ENCODE results near the gene RAB6A. TPM values are rescaled to one million over a fixed set of nuclear protein-coding genes. Genes with fewer than 3 reads are reported as not detected.

The RAB6A gene
- polyA plus RNA-seq, 2 of the 4 experiments (the other 2 are of a cell fraction) = 75.7 to 141 TPM

GRCh38 chr11:73726825-73727224 lies 34.0 kb downstream of the RAB6A start:
- ATAC-seq (no peak), DNase-seq (ENCODE audit: low read depth in 1 of 2, low spot score in 1 of 2) (no peak), FAIRE-seq (no peak)
- TF ChIP-seq MAFK (IDR thresholded peaks at IDR 0.05; ENCODE audit: partially characterized antibody) (peak; percentile 32), ZFP36 (IDR thresholded peaks at IDR 0.05; ENCODE audit: borderline replicate concordance, partially characterized antibody) (no peak)
- no peak overlapping the region for H3K4me3 ChIP-seq
- 88% methylated on average over 2 of the region's 2 CpGs for WGBS (ENCODE audit: missing lambda C conversion rate)
- ChIA-PET CTCF (no interaction called here), POLR2A (no interaction called here)
- no peak overlapping the region for H3K27ac ChIP-seq
- no peak overlapping the region for H3K4me2 ChIP-seq
- H3K4me1 ChIP-seq = no peaks in the 10 kb centered on the region
- H3K9me3 ChIP-seq = no peaks in the 10 kb centered on the region

DNA sequence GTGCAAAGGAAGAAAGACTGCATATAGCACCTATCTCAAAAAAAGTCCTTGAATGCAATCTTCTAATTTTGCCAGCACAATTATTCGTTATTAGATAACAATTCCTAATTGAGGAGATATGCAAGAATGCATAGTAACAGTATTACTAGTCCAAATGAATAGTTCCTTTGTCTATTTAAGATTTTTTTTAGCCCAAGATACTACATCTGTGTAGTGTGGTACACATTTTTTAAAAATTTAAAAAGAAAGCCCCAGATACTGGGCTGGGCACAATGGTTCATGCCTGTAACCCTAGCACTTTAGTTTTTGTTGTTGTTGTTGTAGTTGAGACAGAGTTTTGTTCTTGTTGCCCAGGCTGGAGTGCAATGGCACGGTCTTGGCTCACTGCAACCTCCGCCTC lies 43.7 kb downstream of the RAB6A start:
- 87% methylated on average over 3 of the region's 3 CpGs for WGBS (ENCODE audit: missing lambda C conversion rate)
- POLR2A ChIA-PET = no interaction called here
- FAIRE-seq = no peak
- Histone ChIP-seq H3K9me3 (no peaks in the 10 kb centered on the region), H3K4me2 (no peak overlapping the region), H3K4me3 (no peak overlapping the region), H3K4me1 (peaks cover 10% of the 10 kb centered on the region), H3K27ac (no peak overlapping the region)
- DNase-seq (ENCODE audit: low read depth in 1 of 2, low spot score in 1 of 2) = no peak
- no peak for ATAC-seq
- TF ChIP-seq ESRRA (IDR thresholded peaks at IDR 0.05; ENCODE audit: borderline replicate concordance, low read length) = no peak
- TF ChIP-seq EP300 (IDR thresholded peaks at IDR 0.05) = no peak
- no peak for TF ChIP-seq EHMT2 (IDR thresholded peaks at IDR 0.05; ENCODE audit: low read depth)
- no peak for TF ChIP-seq CBX8 (IDR thresholded peaks at IDR 0.05)
- TF ChIP-seq, protein P1, sequence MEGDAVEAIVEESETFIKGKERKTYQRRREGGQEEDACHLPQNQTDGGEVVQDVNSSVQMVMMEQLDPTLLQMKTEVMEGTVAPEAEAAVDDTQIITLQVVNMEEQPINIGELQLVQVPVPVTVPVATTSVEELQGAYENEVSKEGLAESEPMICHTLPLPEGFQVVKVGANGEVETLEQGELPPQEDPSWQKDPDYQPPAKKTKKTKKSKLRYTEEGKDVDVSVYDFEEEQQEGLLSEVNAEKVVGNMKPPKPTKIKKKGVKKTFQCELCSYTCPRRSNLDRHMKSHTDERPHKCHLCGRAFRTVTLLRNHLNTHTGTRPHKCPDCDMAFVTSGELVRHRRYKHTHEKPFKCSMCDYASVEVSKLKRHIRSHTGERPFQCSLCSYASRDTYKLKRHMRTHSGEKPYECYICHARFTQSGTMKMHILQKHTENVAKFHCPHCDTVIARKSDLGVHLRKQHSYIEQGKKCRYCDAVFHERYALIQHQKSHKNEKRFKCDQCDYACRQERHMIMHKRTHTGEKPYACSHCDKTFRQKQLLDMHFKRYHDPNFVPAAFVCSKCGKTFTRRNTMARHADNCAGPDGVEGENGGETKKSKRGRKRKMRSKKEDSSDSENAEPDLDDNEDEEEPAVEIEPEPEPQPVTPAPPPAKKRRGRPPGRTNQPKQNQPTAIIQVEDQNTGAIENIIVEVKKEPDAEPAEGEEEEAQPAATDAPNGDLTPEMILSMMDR (IDR thresholded peaks at IDR 0.05) = no peak
- no peak for TF ChIP-seq SMC3 (IDR thresholded peaks at IDR 0.05)
- TF ChIP-seq FOSL2 (IDR thresholded peaks at IDR 0.05) = no peak
- TF ChIP-seq FOSL2 (CRISPR knock-in tag; IDR thresholded peaks at IDR 0.05) = no peak
- TF ChIP-seq CHD4 (IDR thresholded peaks at IDR 0.05; ENCODE audit: borderline replicate concordance) = no peak
- TF ChIP-seq KDM5A (IDR thresholded peaks at IDR 0.05) = no peak
- TF ChIP-seq NPAS2 (CRISPR knock-in tag; IDR thresholded peaks at IDR 0.05; ENCODE audit: borderline replicate concordance) = no peak
- TF ChIP-seq, protein P2, sequence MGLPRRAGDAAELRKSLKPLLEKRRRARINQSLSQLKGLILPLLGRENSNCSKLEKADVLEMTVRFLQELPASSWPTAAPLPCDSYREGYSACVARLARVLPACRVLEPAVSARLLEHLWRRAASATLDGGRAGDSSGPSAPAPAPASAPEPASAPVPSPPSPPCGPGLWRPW (IDR thresholded peaks at IDR 0.05) = no peak
- CTCF ChIA-PET = interaction anchor here (0.9 to 1.1 kb wide), 2 partner anchors 11 to 214 kb away, joined by 3 to 4 read pairs; no protein-coding TSS in a partner anchor

DNA sequence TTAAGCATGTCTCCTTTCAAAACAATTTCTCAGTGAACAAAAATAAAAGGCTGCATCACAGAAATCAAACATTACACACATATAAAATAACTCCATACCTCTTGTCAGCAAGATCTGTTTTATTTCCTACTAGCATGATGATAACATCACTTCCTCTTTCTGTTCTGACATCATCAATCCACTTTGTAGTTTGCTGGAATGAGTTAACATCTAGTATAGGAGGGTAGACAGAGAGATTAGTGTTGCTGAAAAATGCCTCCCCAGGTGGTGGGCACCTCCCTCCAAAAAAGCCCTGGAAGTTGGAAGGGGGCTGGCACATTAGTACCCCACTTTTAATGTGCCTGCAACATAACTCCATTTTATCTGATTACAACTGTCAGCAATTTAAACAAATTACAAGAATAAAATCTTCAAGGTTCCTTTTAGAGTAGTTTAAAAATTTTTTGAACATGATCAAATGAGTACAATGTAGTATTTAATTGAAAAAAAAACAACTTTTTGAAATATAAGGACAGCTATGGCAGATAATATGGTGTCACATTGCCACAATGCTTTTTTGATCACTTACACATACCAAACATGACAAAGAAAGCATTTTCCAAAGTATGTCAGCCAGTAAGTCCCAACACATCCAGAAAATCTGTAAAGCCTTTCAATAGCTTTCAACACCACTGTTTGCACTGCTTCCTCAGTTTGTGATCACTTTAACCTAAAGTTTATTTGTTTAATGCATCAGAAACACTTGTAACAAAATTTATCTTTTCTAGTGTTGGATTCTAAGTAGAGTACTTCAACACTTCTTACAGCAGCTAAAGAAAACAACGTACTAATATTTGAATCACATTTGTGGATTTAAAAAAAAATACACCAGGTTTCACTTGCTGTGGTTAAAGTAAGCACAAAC lies 44.5 kb downstream of the RAB6A start:
- WGBS (ENCODE audit: missing lambda C conversion rate) = 57% methylated on average over 1 of the region's 1 CpG
- TF ChIP-seq MAFK (IDR thresholded peaks at IDR 0.05; ENCODE audit: partially characterized antibody) (peak; percentile 19), HEYL (CRISPR knock-in tag; IDR thresholded peaks at IDR 0.05) (no peak)
- ATAC-seq (no peak), DNase-seq (ENCODE audit: low read depth in 1 of 2, low spot score in 1 of 2) (peak in 1 of 2 experiments; percentile 18), FAIRE-seq (peak; percentile 84)
- Histone ChIP-seq H3K4me2 (no peak overlapping the region; the same call in 2 of the 3 replicates), H3K4me1 (peaks cover 10% of the 10 kb centered on the region), H3K9me3 (no peaks in the 10 kb centered on the region), H3K4me3 (no peak overlapping the region), H3K27ac (no peak overlapping the region)
- CTCF ChIA-PET = interaction anchor here (0.9 to 1.1 kb wide), 2 partner anchors 11 to 215 kb away, joined by 3 to 4 read pairs; no protein-coding TSS in a partner anchor
- POLR2A ChIA-PET = no interaction called here

- no peak for DNase-seq (ENCODE audit: low read depth in 1 of 2, low spot score in 1 of 2)
- no peak overlapping the region for H3K4me2 ChIP-seq
- no peak for FAIRE-seq
- H3K9me3 ChIP-seq = no peaks in the 10 kb centered on the region
- POLR2A ChIA-PET = interaction anchor here (0.7 kb wide), 1 partner anchor 12 kb away, joined by 3 read pairs; no protein-coding TSS in a partner anchor
- H3K27ac ChIP-seq = no peak overlapping the region
- H3K4me1 ChIP-seq = peaks cover 10% of the 10 kb centered on the region
- no peak for ATAC-seq
- WGBS (ENCODE audit: missing lambda C conversion rate) = 97% methylated on average over 2 of the region's 2 CpGs
- H3K4me3 ChIP-seq = no peak overlapping the region
- CTCF ChIA-PET = no interaction called here
- TF ChIP-seq BHLHE40 (IDR thresholded peaks at IDR 0.05; ENCODE audit: low read depth, low read length) (no peak), PBX3 (IDR thresholded peaks at IDR 0.05) (no peak), SREBF2 (IDR thresholded peaks at IDR 0.05) (no peak), KDM1A (IDR thresholded peaks at IDR 0.05; ENCODE audit: low read depth) (no peak), CBX2 (IDR thresholded peaks at IDR 0.05; ENCODE audit: borderline replicate concordance, low read depth) (no peak), HOXB5 (CRISPR knock-in tag; IDR thresholded peaks at IDR 0.05) (no peak), CHD4 (IDR thresholded peaks at IDR 0.05; ENCODE audit: borderline replicate concordance) (no peak), MAZ (IDR thresholded peaks at IDR 0.05; ENCODE audit: borderline replicate concordance, low read depth, low read length) (no peak), PHF8 (IDR thresholded peaks at IDR 0.05; ENCODE audit: borderline replicate concordance, low read depth) (no peak), JUN (IDR thresholded peaks at IDR 0.05) (no peak)
- TF ChIP-seq, protein P3, sequence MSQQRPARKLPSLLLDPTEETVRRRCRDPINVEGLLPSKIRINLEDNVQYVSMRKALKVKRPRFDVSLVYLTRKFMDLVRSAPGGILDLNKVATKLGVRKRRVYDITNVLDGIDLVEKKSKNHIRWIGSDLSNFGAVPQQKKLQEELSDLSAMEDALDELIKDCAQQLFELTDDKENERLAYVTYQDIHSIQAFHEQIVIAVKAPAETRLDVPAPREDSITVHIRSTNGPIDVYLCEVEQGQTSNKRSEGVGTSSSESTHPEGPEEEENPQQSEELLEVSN (IDR thresholded peaks at IDR 0.05; ENCODE audit: borderline replicate concordance, low read depth) = no peak
- TF ChIP-seq, protein P4, sequence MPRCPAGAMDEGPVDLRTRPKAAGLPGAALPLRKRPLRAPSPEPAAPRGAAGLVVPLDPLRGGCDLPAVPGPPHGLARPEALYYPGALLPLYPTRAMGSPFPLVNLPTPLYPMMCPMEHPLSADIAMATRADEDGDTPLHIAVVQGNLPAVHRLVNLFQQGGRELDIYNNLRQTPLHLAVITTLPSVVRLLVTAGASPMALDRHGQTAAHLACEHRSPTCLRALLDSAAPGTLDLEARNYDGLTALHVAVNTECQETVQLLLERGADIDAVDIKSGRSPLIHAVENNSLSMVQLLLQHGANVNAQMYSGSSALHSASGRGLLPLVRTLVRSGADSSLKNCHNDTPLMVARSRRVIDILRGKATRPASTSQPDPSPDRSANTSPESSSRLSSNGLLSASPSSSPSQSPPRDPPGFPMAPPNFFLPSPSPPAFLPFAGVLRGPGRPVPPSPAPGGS (IDR thresholded peaks at IDR 0.05) = no peak
These were observed 45.3 kb downstream of the RAB6A start for GRCh38 chr11:73715541-73715940.
